Dermis blood vessel endothelial cell (primary cell): ENCODE results near the gene GRM3. TPM values are rescaled to one million over a fixed set of nuclear protein-coding genes. Genes with fewer than 3 reads are reported as not detected.
"Not testable (repeated sequence)": the region's sequence is repeated elsewhere in the genome, so short reads cannot be mapped to it uniquely, and the experiment has no call there.

Experiments
- DNase-seq: peaks from one replicate; pipeline ENCODE4 v3.0.0; 2010
- total RNA-seq: library from RNA; depleted of rRNA; stranded (reverse); fragments of >200 nt; gene quantifications from 2 replicates; pipeline ENCODE4 v1.2.3, GENCODE V29; 2014

Gene GRM3
- total RNA-seq: not detected in 2 replicates

- DNase-seq: no peak
Measured at GRCh38 chr7:86643561-86644281, at the start of gene GRM3. TSS of gene GRM3 (plus strand) at chr7:86643909. CDS start at chr7:86765146, 121,237 bp downstream.

GRCh38 chr7:86598311-86598710 lies 45.4 kb upstream of the GRM3 start:
- no peak for DNase-seq

GRCh38 chr7:86598721-86599120 lies 45.0 kb upstream of the GRM3 start:
- no peak for DNase-seq

- DNase-seq: no peak
Measured at GRCh38 chr7:86600506-86601290, 43.0 kb upstream of the GRM3 start.

GRCh38 chr7:86615711-86616110 lies 28.0 kb upstream of the GRM3 start:
- DNase-seq: not testable (repeated sequence)

- DNase-seq: no peak
Measured at GRCh38 chr7:86644282-86645224, 844 bp downstream of the GRM3 start.

GRCh38 chr7:86645225-86645608 lies 1.5 kb downstream of the GRM3 start:
- DNase-seq: no peak

- no peak for DNase-seq
Measured at GRCh38 chr7:86645676-86646276, 2.1 kb downstream of the GRM3 start.

GRCh38 chr7:86647385-86648094 lies 3.8 kb downstream of the GRM3 start:
- no peak for DNase-seq

GRCh38 chr7:86648169-86648568 lies 4.5 kb downstream of the GRM3 start:
- no peak for DNase-seq

- DNase-seq: no peak
Measured at GRCh38 chr7:86653919-86654659, 10.4 kb downstream of the GRM3 start.

GRCh38 chr7:86657948-86658347 lies 14.2 kb downstream of the GRM3 start:
- DNase-seq: no peak

- DNase-seq: no peak
Measured at GRCh38 chr7:86660950-86661462, 17.3 kb downstream of the GRM3 start.

GRCh38 chr7:86664486-86664885 lies 20.8 kb downstream of the GRM3 start:
- no peak for DNase-seq

GRCh38 chr7:86664991-86665390 lies 21.3 kb downstream of the GRM3 start:
- no peak for DNase-seq

GRCh38 chr7:86665669-86666068 lies 22.0 kb downstream of the GRM3 start:
- no peak for DNase-seq

GRCh38 chr7:86667732-86668131 lies 24.0 kb downstream of the GRM3 start:
- no peak for DNase-seq

GRCh38 chr7:86668315-86668714 lies 24.6 kb downstream of the GRM3 start:
- no peak for DNase-seq

GRCh38 chr7:86687831-86688230 lies 44.1 kb downstream of the GRM3 start:
- no peak for DNase-seq

- DNase-seq: no peak
Measured at GRCh38 chr7:86689363-86689762, 45.7 kb downstream of the GRM3 start.

GRCh38 chr7:86692755-86693154 lies 49.0 kb downstream of the GRM3 start:
- DNase-seq: no peak
